GM23338 (cell line): ENCODE data around the gene TRAIP. TPM values are rescaled to one million over a fixed set of nuclear protein-coding genes. Genes with fewer than 3 reads are reported as not detected.

ENCODE experiments used
- ATAC-seq: fragments of 200-7000 bp; cut with Tn5 transposase; 3 replicates; pipeline ENCODE4 v1.9.1; 2020
- DNase-seq: peaks from one replicate; pipeline ENCODE4 v3.0.0-alpha.2; 2015; ENCODE audit warnings: low spot score
- H2AFZ ChIP-seq: fragments of 200-600 bp; sonication (generic); 2 replicates; pipeline ENCODE4 v1.8.0; 2016; ENCODE audit warnings: antibody characterized with exemption, mild to moderate bottlenecking, moderate library complexity
- H3F3A ChIP-seq: fragments of 200-600 bp; sonication (generic); replicated peaks from 2 replicates; pipeline ENCODE4 v1.8.0; 2017; ENCODE audit warnings: antibody characterized with exemption, mixed run types, low read depth
- H3K27ac ChIP-seq: fragments of 200-600 bp; sonication (generic); 2 replicates; pipeline ENCODE4 v1.6.1; 2016; ENCODE audit warnings: low read depth
- H3K27me3 ChIP-seq: fragments of 200-600 bp; sonication (generic); 2 replicates; pipeline ENCODE4 v1.8.0; 2016; ENCODE audit warnings: mild to moderate bottlenecking, mixed run types, moderate library complexity; ENCODE audit not compliant: insufficient read depth
- H3K36me3 ChIP-seq: fragments of 200-600 bp; sonication (generic); 2 replicates; pipeline ENCODE4 v1.8.0; 2016; ENCODE audit warnings: mild to moderate bottlenecking; ENCODE audit not compliant: insufficient read depth
- H3K4me1 ChIP-seq: fragments of 200-600 bp; sonication (generic); 2 replicates; pipeline ENCODE4 v1.8.0; 2016; ENCODE audit warnings: mild to moderate bottlenecking, moderate library complexity; ENCODE audit not compliant: insufficient read depth
- H3K4me2 ChIP-seq: fragments of 200-600 bp; sonication (generic); 2 replicates; pipeline ENCODE4 v1.7.1; 2017; ENCODE audit warnings: mixed run types
- H3K4me3 ChIP-seq: fragments of 200-600 bp; sonication (generic); 2 replicates; pipeline ENCODE4 v1.6.1; 2016; ENCODE audit warnings: mixed run types
- H3K79me2 ChIP-seq: fragments of 200-600 bp; sonication (generic); replicated peaks from 2 replicates; pipeline ENCODE4 v1.8.0; 2017; ENCODE audit warnings: mild to moderate bottlenecking; ENCODE audit not compliant: insufficient read depth
- H3K9me2 ChIP-seq: fragments of 200-600 bp; sonication (generic); 2 replicates; pipeline ENCODE4 v1.8.0; 2017; ENCODE audit not compliant: insufficient read depth
- H4K20me1 ChIP-seq: fragments of 200-600 bp; sonication (generic); replicated peaks from 2 replicates; pipeline ENCODE4 v1.8.0; 2017; ENCODE audit warnings: mild to moderate bottlenecking; ENCODE audit not compliant: insufficient read depth
- H3K27ac Mint-ChIP-seq: 2 replicates; pipeline ENCODE4 v1.8.0; 2020; ENCODE audit warnings: inconsistent platforms, mild to moderate bottlenecking, moderate library complexity, mixed read lengths
- H3K27me3 Mint-ChIP-seq: 3 replicates; pipeline ENCODE4 v1.8.0; 2022; ENCODE audit warnings: low read depth, mild to moderate bottlenecking, moderate library complexity, mixed read lengths, inconsistent platforms; ENCODE audit not compliant: insufficient read depth, poor library complexity
- H3K36me3 Mint-ChIP-seq: 3 replicates; pipeline ENCODE4 v1.8.0; 2021; ENCODE audit warnings: low read depth, mild to moderate bottlenecking, inconsistent platforms, moderate library complexity, mixed read lengths
- H3K4me1 Mint-ChIP-seq: 3 replicates; pipeline ENCODE4 v1.8.0; 2020; ENCODE audit warnings: mild to moderate bottlenecking, inconsistent platforms, mixed read lengths
- H3K4me3 Mint-ChIP-seq: 3 replicates; pipeline ENCODE4 v1.8.0; 2021; ENCODE audit warnings: moderate library complexity, mild to moderate bottlenecking, inconsistent platforms, mixed read lengths
- H3K9me3 Mint-ChIP-seq: 3 replicates; pipeline ENCODE4 v1.8.0; 2020; ENCODE audit warnings: moderate library complexity, mild to moderate bottlenecking, inconsistent platforms, mixed read lengths
- CREB1 ChIP-seq: fragments of 250-450 bp; sonication (Bioruptor Pico); IDR thresholded peaks from 2 replicates; pipeline ENCODE4 v1.5.0; 2020; ENCODE audit warnings: low read depth, mild to moderate bottlenecking, moderate library complexity
- EZH2 ChIP-seq: fragments of 200-600 bp; sonication (generic); IDR thresholded peaks from one replicate; pipeline ENCODE4 v1.8.0; 2017; ENCODE audit warnings: antibody characterized with exemption, mild to moderate bottlenecking, low read depth; ENCODE audit not compliant: unreplicated experiment
- EZH2phosphoT487 ChIP-seq: fragments of 200-600 bp; sonication (generic); IDR thresholded peaks from one replicate; pipeline ENCODE4 v1.8.1; 2018; ENCODE audit warnings: antibody characterized with exemption; ENCODE audit not compliant: unreplicated experiment
- JUNB ChIP-seq: IDR thresholded peaks from one replicate; pipeline ENCODE4 v1.6.1; 2016; ENCODE audit warnings: antibody characterized with exemption; ENCODE audit not compliant: unreplicated experiment
- NANOG ChIP-seq: IDR thresholded peaks from 2 replicates; pipeline ENCODE4 v1.6.1; 2016; ENCODE audit warnings: antibody characterized with exemption, borderline replicate concordance
- POLR2AphosphoS5 ChIP-seq: IDR thresholded peaks from 2 replicates; pipeline ENCODE4 v1.6.1; 2016; ENCODE audit warnings: antibody characterized with exemption, low read depth
- STAT1 ChIP-seq: IDR thresholded peaks from one replicate; pipeline ENCODE4 v1.6.1; 2016; ENCODE audit warnings: antibody characterized with exemption; ENCODE audit not compliant: unreplicated experiment
- ZNF114 ChIP-seq: fragments of 250-450 bp; sonication (Bioruptor Pico); IDR thresholded peaks from 2 replicates; pipeline ENCODE4 v1.5.0; 2020; ENCODE audit warnings: mild to moderate bottlenecking, moderate library complexity
- ZNF331 ChIP-seq: fragments of 250-450 bp; sonication (Bioruptor Pico); IDR thresholded peaks from 2 replicates; pipeline ENCODE4 v1.5.0; 2020; ENCODE audit warnings: low read depth, mild to moderate bottlenecking, moderate library complexity
- polyA plus RNA-seq: library from polyadenylated mRNA; unstranded; fragments of >200 nt; fragmentation: Nextera tagmentation; extraction: Ambion mirVana; gene quantifications from 2 replicates; pipeline ENCODE4 v1.2.1, GENCODE V29; 2016
- total RNA-seq: library from RNA; depleted of rRNA; stranded (reverse); fragments of >200 nt; shearing (Covaris generic); gene quantifications from 2 replicates; pipeline ENCODE4 v1.2.3, GENCODE V29; 2014
- TF ChIP-seq, protein P1 (sequence below): IDR thresholded peaks from 2 replicates; pipeline ENCODE4 v1.6.1; 2016; ENCODE audit warnings: antibody characterized with exemption
- TF ChIP-seq, protein P2 (sequence below): IDR thresholded peaks from one replicate; pipeline ENCODE4 v1.6.1; 2018; ENCODE audit warnings: antibody characterized with exemption; ENCODE audit not compliant: unreplicated experiment
- TF ChIP-seq, protein P3 (sequence below), 2 experiments: fragments of 200-600 bp in 1 of 2; sonication (generic) in 1 of 2; conservative IDR thresholded peaks; 2 replicates each; pipeline versions ENCODE4 v1.5.1 to v1.6.1; 2016 to 2017; ENCODE audit warnings: antibody characterized with exemption in 2 of 2, low read depth in 2 of 2, mild to moderate bottlenecking in 2 of 2, moderate library complexity in 1 of 2
- TF ChIP-seq, protein P4 (sequence below): fragments of 250-450 bp; sonication (Bioruptor Pico); IDR thresholded peaks from 2 replicates; pipeline ENCODE4 v1.5.0; 2020; ENCODE audit warnings: mild to moderate bottlenecking, moderate library complexity

TRAIP gene
- total and polyA plus RNA-seq, 2 experiments from 2014 or later: 15.3 to 16.6 TPM

DNA sequence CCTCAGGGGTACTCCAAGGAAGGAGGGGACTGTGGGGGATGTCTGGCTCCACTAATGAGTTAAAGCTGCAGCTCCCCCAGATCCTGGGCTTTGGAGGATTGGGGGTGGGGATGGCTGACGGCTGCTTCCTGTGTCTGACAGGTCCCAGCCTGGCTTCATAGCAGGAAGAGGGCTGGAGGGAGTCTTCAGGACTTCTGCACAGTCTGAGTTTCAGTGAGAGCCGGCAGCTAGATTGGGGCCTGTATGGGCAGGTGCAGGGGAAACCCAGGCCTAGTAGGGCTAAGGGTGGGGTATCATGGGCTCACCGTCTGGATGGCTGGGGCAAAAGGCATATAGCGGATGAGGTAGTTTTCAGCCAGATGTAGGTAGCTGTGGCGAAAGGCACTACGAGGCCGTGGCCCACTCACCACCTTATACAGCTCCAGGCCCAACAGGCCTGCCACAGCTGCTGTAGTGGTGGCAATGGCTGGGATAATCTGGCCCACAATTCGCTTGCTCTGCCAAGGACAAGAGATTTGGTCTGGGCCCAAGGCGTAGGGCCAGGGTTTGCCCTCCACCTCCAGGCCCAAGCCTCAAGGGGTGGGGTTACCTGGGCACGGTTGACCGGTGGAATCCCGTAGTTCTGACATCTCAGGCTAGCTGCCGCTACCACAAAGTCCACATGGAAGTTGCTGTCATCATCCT lies 48.8 kb downstream of the TRAIP start:
- Histone ChIP-seq H3K4me3 (no peak overlapping the region), H2AFZ (no peak overlapping the region), H4K20me1 (no peaks in the 10 kb centered on the region), H3K9me2 (no peaks in the 10 kb centered on the region), H3K79me2 (no peaks in the 10 kb centered on the region), H3F3A (peaks cover 13% of the 10 kb centered on the region; the same call in 1 of the 2 replicates), H3K4me1 (peaks cover 34% of the 10 kb centered on the region), H3K36me3 (no peaks in the 10 kb centered on the region), H3K27ac (no peak overlapping the region), H3K27me3 (peaks cover 8% of the 10 kb centered on the region), H3K4me2 (peak overlapping the region; percentile 74)
- Mint-ChIP-seq H3K27ac (no peak overlapping the region), H3K4me3 (no peak overlapping the region; the same call in 2 of the 3 replicates), H3K27me3 (peaks cover 20% of the 10 kb centered on the region), H3K4me1 (peaks cover 35% of the 10 kb centered on the region), H3K36me3 (no peaks in the 10 kb centered on the region), H3K9me3 (no peaks in the 10 kb centered on the region)
- DNase-seq (peak; percentile 28), ATAC-seq (no peak)
- TF ChIP-seq, protein P1, sequence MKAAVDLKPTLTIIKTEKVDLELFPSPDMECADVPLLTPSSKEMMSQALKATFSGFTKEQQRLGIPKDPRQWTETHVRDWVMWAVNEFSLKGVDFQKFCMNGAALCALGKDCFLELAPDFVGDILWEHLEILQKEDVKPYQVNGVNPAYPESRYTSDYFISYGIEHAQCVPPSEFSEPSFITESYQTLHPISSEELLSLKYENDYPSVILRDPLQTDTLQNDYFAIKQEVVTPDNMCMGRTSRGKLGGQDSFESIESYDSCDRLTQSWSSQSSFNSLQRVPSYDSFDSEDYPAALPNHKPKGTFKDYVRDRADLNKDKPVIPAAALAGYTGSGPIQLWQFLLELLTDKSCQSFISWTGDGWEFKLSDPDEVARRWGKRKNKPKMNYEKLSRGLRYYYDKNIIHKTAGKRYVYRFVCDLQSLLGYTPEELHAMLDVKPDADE: no peak
- no peak for TF ChIP-seq NANOG
- TF ChIP-seq STAT1: no peak
- TF ChIP-seq POLR2AphosphoS5: no peak
- no peak for TF ChIP-seq EZH2phosphoT487
- no peak for TF ChIP-seq JUNB
- TF ChIP-seq CREB1 (CRISPR knock-in tag): no peak
- TF ChIP-seq, protein P2, sequence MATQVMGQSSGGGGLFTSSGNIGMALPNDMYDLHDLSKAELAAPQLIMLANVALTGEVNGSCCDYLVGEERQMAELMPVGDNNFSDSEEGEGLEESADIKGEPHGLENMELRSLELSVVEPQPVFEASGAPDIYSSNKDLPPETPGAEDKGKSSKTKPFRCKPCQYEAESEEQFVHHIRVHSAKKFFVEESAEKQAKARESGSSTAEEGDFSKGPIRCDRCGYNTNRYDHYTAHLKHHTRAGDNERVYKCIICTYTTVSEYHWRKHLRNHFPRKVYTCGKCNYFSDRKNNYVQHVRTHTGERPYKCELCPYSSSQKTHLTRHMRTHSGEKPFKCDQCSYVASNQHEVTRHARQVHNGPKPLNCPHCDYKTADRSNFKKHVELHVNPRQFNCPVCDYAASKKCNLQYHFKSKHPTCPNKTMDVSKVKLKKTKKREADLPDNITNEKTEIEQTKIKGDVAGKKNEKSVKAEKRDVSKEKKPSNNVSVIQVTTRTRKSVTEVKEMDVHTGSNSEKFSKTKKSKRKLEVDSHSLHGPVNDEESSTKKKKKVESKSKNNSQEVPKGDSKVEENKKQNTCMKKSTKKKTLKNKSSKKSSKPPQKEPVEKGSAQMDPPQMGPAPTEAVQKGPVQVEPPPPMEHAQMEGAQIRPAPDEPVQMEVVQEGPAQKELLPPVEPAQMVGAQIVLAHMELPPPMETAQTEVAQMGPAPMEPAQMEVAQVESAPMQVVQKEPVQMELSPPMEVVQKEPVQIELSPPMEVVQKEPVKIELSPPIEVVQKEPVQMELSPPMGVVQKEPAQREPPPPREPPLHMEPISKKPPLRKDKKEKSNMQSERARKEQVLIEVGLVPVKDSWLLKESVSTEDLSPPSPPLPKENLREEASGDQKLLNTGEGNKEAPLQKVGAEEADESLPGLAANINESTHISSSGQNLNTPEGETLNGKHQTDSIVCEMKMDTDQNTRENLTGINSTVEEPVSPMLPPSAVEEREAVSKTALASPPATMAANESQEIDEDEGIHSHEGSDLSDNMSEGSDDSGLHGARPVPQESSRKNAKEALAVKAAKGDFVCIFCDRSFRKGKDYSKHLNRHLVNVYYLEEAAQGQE: no peak
- TF ChIP-seq, protein P3, sequence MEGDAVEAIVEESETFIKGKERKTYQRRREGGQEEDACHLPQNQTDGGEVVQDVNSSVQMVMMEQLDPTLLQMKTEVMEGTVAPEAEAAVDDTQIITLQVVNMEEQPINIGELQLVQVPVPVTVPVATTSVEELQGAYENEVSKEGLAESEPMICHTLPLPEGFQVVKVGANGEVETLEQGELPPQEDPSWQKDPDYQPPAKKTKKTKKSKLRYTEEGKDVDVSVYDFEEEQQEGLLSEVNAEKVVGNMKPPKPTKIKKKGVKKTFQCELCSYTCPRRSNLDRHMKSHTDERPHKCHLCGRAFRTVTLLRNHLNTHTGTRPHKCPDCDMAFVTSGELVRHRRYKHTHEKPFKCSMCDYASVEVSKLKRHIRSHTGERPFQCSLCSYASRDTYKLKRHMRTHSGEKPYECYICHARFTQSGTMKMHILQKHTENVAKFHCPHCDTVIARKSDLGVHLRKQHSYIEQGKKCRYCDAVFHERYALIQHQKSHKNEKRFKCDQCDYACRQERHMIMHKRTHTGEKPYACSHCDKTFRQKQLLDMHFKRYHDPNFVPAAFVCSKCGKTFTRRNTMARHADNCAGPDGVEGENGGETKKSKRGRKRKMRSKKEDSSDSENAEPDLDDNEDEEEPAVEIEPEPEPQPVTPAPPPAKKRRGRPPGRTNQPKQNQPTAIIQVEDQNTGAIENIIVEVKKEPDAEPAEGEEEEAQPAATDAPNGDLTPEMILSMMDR (conservative IDR thresholded peaks at IDR 0.05; ENCODE audit: low read depth in 2 of 2): no peak
- TF ChIP-seq EZH2: no peak
- no peak for TF ChIP-seq ZNF114
- TF ChIP-seq ZNF331 (CRISPR knock-in tag): no peak
- TF ChIP-seq, protein P4, sequence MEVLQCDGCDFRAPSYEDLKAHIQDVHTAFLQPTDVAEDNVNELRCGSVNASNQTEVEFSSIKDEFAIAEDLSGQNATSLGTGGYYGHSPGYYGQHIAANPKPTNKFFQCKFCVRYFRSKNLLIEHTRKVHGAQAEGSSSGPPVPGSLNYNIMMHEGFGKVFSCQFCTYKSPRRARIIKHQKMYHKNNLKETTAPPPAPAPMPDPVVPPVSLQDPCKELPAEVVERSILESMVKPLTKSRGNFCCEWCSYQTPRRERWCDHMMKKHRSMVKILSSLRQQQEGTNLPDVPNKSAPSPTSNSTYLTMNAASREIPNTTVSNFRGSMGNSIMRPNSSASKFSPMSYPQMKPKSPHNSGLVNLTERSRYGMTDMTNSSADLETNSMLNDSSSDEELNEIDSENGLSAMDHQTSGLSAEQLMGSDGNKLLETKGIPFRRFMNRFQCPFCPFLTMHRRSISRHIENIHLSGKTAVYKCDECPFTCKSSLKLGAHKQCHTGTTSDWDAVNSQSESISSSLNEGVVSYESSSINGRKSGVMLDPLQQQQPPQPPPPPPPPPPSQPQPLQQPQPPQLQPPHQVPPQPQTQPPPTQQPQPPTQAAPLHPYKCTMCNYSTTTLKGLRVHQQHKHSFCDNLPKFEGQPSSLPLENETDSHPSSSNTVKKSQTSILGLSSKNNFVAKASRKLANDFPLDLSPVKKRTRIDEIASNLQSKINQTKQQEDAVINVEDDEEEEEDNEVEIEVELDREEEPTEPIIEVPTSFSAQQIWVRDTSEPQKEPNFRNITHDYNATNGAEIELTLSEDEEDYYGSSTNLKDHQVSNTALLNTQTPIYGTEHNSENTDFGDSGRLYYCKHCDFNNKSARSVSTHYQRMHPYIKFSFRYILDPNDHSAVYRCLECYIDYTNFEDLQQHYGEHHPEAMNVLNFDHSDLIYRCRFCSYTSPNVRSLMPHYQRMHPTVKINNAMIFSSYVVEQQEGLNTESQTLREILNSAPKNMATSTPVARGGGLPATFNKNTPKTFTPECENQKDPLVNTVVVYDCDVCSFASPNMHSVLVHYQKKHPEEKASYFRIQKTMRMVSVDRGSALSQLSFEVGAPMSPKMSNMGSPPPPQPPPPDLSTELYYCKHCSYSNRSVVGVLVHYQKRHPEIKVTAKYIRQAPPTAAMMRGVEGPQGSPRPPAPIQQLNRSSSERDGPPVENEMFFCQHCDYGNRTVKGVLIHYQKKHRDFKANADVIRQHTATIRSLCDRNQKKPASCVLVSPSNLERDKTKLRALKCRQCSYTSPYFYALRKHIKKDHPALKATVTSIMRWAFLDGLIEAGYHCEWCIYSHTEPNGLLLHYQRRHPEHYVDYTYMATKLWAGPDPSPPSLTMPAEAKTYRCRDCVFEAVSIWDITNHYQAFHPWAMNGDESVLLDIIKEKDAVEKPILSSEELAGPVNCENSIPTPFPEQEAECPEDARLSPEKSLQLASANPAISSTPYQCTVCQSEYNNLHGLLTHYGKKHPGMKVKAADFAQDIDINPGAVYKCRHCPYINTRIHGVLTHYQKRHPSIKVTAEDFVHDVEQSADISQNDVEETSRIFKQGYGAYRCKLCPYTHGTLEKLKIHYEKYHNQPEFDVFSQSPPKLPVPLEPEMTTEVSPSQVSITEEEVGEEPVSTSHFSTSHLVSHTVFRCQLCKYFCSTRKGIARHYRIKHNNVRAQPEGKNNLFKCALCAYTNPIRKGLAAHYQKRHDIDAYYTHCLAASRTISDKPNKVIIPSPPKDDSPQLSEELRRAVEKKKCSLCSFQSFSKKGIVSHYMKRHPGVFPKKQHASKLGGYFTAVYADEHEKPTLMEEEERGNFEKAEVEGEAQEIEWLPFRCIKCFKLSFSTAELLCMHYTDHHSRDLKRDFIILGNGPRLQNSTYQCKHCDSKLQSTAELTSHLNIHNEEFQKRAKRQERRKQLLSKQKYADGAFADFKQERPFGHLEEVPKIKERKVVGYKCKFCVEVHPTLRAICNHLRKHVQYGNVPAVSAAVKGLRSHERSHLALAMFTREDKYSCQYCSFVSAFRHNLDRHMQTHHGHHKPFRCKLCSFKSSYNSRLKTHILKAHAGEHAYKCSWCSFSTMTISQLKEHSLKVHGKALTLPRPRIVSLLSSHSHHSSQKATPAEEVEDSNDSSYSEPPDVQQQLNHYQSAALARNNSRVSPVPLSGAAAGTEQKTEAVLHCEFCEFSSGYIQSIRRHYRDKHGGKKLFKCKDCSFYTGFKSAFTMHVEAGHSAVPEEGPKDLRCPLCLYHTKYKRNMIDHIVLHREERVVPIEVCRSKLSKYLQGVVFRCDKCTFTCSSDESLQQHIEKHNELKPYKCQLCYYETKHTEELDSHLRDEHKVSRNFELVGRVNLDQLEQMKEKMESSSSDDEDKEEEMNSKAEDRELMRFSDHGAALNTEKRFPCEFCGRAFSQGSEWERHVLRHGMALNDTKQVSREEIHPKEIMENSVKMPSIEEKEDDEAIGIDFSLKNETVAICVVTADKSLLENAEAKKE (CRISPR knock-in tag): no peak
